ENCODE results near the gene ASH1L.
"Not testable (repeated sequence)": the region's sequence is repeated elsewhere in the genome, so short reads cannot be mapped to it uniquely, and the experiment has no call there.

ASH1L gene

DNA sequence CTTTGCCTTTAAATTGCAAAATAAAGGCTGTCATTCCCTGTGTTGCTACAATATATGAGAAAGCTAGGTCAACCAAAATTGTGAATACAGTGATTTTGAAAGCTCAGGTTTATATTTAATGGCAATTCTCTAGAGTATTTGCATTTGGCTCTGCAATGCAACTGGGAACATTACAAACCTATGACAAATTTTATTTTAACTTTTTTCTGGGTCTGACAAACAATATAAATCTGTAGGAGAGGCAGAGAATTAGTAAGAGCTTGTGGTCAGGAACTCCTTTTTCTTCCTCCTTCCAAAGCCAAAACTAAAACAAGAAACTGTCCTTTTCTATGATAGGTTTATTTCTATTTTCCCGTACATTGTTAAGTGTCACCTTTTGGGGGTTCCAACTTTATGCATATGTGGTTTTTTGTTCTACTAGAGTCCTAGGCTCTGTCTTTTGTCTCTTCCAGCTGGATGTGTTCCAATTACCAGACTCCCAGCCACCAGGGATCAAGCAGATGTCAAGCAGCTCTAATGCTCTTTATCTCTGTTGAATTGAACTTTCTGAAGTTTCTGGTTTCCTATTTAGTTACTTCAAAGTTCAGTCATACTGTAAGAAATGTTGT, 106.9 kb downstream of the ASH1L start:
- no peak for DNase-seq (ENCODE audit: insufficient read length, low spot score)

DNA sequence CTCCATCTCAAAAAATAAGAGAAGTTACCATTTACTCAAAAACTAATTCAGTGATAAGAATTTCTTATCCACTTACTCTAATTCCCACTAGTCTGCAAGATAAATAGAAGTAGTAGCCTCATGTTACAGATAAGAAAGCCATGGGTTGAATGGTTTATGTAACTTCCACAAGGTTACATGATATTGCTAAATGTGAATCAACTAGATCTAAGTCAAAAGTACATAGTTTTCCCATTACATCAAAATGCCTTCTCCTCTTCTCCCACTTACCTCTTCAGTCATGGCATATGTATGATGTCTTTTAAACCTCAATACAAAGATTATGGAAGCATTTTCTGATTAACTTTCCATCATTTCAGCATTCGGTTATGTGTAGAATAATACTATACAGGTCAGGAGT, 108.5 kb downstream of the ASH1L start:
- FAIRE-seq (no peak), DNase-seq (ENCODE audit: insufficient read length, low spot score) (no peak)

More for the DNA sequence above, 106.9 kb downstream of the ASH1L start:
- FAIRE-seq, result no peak

DNA sequence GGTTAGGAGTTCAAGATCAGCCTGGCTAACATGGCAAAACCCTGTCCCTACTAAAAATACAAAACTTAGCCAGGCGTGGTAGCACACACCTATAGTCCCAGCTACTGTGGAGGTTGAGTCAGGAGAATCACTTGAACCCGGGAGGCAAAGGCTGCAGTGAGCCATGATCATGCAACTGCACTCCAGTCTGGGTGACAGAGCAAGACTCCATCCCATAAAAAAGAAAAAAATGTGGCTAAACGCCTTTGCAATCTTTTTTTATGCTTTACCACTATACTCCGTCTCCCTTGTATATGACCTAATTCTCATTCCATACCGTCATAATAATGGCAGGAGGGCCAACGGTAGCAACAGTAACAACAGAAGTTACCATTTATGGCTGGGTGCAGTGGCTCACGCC, 109.5 kb downstream of the ASH1L start:
- FAIRE-seq (no peak), DNase-seq (ENCODE audit: insufficient read length, low spot score) (no peak)

DNA sequence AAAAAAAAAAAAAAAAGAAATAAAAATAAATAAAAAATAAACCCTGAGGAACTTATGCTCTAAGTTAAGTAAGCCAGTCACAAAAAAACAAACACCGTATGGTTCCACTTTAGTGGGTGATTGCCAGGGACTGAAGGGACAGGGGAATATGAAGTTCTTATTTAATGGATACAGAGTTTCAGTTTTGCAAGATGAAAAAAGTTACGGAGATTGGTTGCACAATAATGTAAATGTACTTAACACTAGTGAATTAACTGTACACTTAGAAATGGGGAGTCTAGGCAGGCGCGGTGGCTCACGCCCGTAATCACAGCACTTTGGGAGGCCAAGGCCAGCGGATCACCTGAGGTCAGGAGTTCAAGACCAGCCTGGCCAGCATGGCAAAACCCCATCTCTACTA, 111.4 kb downstream of the ASH1L start:
- FAIRE-seq (no peak), DNase-seq (ENCODE audit: insufficient read length, low spot score) (no peak)

DNA sequence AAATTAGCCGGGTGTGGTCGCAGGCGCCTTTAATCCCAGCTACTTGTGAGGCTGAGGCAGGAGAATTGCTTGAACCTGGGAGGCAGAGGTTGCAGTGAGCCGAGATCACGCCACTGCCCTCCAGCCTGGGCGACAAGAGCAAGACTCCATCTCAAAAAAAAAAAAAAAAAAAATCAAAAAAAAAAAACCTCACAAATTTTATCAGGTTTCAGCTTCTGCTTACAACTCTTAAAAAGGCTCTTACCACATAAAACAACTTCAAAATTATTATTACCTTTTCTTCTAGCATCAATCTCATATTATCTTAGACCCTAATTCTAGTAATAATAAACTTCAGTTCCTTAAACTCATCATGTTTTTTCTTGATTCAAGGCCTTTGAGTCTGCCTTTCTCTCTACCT, 120.2 kb downstream of the ASH1L start:
- not testable (repeated sequence) for FAIRE-seq

DNA sequence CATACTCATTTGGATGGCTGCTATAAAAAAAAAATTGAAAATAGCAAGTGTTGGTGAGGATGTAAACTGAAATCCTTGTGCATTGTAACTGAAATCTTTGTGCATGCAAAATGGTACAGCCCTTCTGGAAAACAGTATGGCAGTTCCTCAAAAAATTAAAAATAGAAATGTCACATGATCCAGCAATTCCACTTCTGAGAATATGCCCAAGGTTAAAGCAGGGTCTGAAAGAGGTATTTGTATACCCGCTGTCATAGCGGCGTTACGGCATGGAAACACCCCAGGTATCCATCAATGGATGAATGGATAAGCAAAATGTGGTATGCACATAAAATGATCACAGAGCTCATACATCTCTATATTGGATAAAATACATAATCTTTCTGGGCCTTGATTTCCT, 125.2 kb downstream of the ASH1L start:
- no peak for FAIRE-seq

More for the DNA sequence above, 120.2 kb downstream of the ASH1L start:
- not testable (repeated sequence) for DNase-seq (ENCODE audit: insufficient read length, low spot score)

DNA sequence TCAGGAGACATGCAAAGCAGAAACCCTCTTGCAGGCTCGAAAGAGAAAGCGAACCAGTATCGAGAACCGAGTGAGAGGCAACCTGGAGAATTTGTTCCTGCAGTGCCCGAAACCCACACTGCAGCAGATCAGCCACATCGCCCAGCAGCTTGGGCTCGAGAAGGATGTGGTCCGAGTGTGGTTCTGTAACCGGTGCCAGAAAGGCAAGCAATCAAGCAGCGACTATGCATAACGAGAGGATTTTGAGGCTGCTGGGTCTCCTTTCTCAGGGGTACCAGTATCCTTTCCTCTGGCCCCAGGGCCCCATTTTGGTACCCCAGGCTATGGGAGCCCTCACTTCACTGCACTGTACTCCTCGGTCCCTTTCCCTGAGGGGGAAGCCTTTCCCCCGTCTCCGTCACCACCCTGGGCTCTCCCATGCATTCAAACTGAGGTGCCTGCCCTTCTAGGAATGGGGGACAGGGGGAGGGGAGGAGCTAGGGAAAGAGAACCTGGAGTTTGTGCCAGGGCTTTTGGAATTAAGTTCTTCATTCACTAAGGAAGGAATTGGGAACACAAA, 128.7 kb downstream of the ASH1L start:
- not testable (repeated sequence) for FAIRE-seq; DNase-seq (ENCODE audit: insufficient read length, low spot score)

More for the DNA sequence above, 125.2 kb downstream of the ASH1L start:
- DNase-seq (ENCODE audit: insufficient read length, low spot score), result no peak

DNA sequence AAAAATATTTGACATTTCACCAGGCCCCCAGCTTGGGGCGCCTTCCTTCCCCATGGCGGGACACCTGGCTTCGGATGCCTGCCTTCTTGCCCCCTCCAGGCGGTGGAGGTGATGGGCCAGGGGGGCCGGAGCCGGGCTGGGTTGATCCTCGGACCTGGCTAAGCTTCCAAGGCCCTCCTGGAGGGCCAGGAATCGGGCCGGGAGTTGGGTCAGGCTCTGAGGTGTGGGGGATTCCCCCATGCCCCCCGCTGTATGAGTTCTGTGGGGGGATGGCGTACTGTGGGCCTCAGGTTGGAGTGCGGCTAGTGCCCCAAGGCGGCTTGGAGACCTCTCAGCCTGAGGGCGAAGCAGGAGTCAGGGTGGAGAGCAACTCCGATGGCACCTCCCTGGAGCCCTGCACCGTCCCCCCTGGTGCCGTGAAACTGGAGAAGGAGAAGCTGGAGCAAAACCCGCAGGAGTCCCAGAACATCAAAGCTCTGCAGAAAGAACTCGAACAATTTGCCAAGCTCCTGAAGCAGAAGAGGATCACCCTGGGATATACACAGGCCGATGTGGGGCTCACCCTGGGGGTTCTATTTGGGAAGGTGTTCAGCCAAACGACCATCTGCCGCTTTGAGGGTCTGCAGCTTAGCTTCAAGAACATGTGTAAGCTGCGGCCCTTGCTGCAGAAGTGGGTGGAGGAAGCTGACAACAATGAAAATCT, 129.3 kb downstream of the ASH1L start:
- not testable (repeated sequence) for FAIRE-seq

DNA sequence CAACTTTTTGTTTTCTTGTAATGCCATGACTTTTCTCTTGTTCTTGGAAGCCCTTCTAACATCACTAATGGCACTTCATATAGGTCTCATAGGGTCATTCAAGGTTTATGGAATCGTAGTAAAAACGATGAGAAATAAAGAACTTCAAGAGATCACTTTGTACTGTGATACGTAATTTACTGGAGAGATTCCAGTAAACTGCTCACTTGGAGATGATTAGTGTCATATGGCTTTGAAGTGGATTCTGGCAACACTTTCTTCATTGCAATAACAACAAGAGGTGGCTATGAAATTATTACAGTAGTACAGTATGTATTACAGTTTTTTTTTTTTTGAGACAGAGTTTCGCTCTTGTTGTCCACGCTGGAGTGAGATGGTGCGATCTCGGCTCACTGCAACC, 138.5 kb downstream of the ASH1L start:
- no peak for DNase-seq (ENCODE audit: insufficient read length, low spot score)
- no peak for FAIRE-seq

More for the DNA sequence above, 129.3 kb downstream of the ASH1L start:
- DNase-seq (ENCODE audit: insufficient read length, low spot score), result not testable (repeated sequence)

DNA sequence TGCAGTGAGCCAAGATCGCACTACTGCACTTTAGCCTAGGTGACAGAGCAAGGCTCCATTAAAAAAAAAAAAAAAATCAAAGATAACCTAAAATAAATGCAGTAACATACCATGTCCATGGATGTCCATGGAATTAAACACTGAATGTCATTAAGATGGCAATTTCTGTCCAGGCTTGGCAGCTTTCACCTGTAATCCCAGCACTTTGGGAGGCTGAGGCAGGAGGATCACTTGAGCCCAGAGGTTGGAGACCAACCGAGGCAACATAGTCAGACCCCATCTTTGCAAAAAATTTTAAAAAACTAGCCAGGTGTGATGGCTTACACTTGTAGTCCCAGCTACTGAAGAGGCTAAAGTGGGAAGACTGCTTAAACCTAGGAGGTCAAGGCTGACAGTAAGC, 141.8 kb downstream of the ASH1L start:
- FAIRE-seq (no peak), DNase-seq (ENCODE audit: insufficient read length, low spot score) (no peak)

DNA sequence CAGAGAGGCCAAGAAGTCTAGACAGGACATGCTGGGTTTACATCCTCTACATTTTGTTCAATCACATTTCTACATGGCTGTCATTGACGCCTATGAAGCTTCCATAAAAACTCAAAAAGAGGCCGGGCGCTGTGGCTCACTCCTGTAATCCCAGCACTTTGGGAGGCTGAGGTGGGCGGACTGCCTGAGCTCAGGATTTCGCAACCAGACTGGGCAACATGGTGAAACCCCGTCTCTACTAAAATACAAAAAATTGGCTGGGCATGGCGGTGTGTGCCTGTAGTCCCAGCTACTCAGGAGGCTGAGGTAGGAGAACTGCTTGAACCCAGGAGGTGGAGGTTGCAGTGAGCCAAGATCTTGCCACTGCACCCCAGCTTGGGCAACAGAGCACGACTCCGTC, 150.8 kb downstream of the ASH1L start:
- DNase-seq (ENCODE audit: insufficient read length, low spot score); FAIRE-seq: not testable (repeated sequence)

DNA sequence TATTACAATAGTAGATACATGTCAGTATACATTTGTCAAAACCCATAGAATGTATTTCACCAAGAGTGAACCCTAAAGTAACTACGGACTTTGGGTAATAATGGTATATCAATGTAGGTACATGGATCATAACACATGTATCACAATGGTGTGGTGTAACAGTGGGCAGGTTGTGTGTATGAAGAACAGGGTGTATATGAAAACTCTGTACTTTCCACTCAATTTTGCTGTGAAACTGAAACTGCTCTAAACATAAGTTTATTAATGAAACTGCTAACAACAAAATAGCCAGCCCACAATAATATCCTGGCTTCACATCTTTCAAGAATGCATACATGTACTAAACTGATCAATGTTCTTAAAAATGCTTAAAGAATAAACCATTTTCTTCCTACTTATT, 151.7 kb downstream of the ASH1L start:
- FAIRE-seq, result no peak
- no peak for DNase-seq (ENCODE audit: insufficient read length, low spot score)

DNA sequence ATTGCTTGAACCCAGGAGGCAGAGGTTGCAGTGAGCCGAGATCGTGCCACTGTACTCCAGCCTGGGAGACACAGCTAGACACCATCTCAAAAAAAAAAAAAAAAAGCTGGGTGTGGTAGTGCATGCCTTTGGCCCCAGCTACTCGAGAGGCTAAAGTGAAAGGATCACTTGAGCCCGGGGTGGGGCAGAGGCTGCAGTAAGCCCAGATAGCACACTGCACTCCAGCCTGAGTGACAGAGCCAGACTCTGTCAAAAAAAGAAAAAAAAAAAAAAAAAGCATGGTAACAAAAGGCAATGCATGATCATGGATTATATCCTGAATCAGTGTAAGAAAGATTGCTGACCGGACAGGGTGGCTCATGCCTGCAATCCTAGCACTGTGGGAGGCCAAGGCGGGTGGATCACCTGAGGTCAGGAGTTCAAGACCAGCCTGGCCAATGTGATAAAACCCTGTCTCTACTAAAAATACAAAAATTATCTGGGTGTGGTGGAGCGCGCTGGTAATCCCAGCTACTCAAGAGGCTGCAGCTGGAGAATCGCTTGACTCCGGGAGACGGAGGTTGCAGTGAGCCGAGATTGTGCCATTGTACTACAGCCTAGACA, 165.6 kb downstream of the ASH1L start:
- no peak for FAIRE-seq
- DNase-seq (ENCODE audit: insufficient read length, low spot score), result no peak

DNA sequence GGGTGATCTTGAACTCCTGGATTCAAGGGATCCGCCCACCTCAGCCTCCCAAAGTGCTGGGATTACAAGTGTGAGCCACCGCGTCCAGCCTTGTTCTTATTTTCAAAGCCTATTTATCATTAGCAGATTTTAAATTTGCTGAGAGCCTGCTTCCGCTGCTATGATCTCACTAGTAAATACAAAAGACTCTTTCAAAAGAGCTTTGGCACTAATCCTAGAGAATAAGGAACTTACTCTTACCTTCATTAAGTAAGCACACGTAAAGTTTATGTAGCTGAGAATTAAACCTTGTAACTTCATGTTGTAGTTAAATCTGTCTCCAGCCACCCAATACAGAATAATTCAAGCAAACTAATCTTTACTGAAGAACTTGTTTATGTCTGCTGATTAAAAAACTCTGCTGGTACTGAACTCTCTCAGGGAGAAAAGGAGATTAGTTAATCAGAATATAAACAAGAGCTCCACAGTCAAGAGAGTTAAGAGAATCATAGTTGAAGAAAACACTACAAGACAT, 169.6 kb downstream of the ASH1L start:
- FAIRE-seq (no peak), DNase-seq (ENCODE audit: insufficient read length, low spot score) (no peak)

DNA sequence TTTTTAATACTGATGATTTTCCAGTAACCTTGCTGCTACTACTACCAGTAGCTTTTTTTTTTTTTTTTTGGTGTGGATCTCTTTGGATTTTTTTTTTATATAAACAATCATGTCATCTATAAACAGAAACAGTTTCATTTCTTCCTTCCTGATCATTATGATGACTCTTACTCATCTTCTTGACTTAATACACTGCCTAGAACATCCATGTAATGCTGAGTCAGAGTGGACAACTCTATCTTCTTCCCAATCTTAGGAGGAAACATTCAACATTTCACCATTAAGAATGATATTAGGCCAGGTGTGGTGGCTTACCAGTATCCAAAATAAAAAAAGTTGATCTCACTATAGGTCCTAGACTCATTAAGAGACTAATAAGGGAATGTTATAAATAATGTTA, 172.8 kb downstream of the ASH1L start:
- FAIRE-seq (no peak), DNase-seq (ENCODE audit: insufficient read length, low spot score) (no peak)

DNA sequence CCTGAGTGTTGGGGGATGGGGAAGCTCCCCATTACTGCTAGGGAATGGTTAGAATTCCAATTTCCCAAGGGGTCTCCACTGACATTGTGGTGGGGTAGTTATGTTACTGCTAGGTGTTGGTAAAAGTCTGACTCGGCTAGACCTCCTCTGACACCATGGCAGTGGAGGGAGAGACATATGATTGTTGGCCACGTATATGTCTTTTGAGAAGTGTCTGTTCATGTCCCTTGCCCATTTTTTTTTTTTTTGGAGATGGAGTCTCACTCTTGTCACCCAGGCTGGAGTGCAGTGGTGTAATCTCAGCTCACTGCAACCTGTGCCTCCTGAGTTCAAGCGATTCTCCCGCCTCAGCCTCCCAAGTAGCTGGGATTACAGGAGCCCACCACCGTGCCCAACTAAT, 176.8 kb downstream of the ASH1L start:
- not testable (repeated sequence) for DNase-seq (ENCODE audit: insufficient read length, low spot score); FAIRE-seq

DNA sequence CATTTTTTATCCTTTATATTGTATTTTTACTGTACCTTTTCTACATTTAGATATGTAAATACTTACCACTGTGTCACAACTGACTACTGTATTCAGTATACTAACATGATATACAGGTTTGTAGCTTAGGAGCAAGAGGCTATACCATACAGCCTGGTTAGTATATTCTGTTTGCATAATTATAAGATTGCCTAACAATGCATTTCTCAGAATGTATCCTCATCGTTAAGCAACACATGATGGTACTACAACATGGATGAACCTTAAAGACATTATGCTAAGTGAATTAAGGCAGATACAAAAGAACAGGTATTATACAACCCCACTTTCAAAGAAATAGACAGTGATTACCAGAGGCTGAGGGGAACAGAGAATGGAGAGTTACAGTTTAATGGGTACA, 179.2 kb downstream of the ASH1L start:
- FAIRE-seq (no peak), DNase-seq (ENCODE audit: insufficient read length, low spot score) (no peak)

DNA sequence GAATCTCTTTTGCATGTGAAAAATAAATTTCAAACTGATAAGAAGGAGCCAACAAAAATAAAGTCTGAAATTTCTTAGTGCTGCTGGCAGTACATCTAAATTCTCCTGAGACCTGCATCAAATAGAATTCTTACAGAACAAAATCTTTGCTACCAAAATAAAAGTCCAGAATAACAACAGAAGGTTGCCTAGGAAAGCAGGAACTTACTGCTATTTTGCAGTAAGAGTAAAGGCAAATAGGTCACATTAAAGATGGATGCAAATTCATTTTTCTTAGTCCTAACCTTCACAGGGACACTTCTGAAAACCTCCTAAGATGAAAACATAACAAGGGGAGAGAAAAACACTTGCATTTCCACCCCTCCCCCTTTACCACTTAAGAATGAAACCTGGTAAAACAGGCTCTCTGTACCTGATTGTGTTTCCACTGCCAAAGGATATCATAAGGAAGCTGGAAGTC, 182.9 kb downstream of the ASH1L start:
- DNase-seq (ENCODE audit: insufficient read length, low spot score), result no peak
- FAIRE-seq, result no peak

DNA sequence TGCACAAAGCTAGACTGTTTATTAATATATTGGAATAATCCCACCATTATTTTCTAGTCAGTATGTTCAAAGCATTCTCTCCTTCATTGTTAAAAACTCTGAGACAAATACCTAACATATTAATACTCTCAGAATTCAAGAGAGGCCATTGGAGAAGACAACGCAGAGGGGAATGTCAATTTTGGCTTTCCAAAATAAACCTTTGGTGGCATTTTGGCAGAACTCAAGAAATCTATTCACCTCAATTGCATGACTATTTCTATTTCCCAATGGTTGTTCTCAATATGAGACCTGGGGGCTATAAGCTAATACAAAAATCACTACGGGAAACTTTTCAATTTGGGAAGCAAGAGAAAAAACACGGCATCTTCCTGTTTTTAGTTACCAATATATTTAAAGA, 183.4 kb downstream of the ASH1L start:
- DNase-seq (ENCODE audit: insufficient read length, low spot score) (no peak), FAIRE-seq (no peak)

DNA sequence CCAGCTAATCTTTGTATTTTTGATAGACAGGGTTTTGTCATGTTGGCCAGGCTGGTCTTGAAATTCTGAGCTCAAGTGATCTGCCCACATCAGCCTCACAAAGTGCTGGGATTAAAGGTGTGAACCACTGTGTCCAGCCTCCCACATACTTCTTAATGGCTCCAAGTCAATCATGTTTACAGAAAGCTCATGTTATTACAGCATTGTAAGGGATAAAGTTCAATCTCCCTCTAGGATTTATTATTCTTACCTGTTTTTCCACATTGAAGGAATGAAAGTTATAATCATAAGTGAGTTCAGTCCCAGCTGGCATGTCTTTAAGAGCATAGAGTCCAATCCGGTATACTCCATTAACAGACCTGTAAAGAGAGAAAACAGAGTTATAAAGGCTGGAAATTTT, 202.6 kb downstream of the ASH1L start:
- no peak for DNase-seq (ENCODE audit: insufficient read length, low spot score)
- no peak for FAIRE-seq

DNA sequence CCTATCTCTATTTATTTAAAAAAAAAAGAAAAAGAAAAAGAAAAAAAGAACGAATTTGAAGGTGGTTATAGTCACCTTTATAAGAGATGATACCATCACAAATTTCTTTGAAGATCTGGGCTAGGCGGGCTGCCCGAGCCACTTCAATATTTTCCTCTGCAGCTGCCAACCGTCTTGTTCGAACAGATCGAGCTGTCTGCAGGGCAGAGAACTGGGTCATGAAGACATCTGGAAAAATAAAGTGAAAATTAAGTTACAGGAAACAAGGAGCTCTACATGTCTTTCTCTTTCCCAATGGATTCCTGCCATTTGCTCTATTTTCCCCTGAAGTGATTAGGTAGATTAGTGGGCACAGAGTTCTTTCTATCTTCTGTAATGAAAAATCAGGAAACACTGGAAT, 210.0 kb downstream of the ASH1L start:
- no peak for FAIRE-seq
- no peak for DNase-seq (ENCODE audit: insufficient read length, low spot score)
